GM12874 (cell line): ENCODE measurements around the gene SNAI3.

Source experiments
- CTCF ChIP-seq: IDR thresholded peaks from 2 replicates; pipeline ENCODE4 v1.5.1; 2011; ENCODE audit warnings: low read depth, mild to moderate bottlenecking, control low read depth, low read length, moderate library complexity; ENCODE audit not compliant: insufficient read depth

Gene SNAI3

GRCh38 chr16:88685156-88686061, 898 bp downstream of the SNAI3 start:
- peak; percentile 82 for TF ChIP-seq CTCF

- no peak for TF ChIP-seq CTCF
Measured at GRCh38 chr16:88684569-88685155, 1.6 kb downstream of the SNAI3 start.

- no peak for TF ChIP-seq CTCF
Measured at GRCh38 chr16:88681709-88682451, 4.4 kb downstream of the SNAI3 start.

- TF ChIP-seq CTCF: peak; percentile 78
Measured at GRCh38 chr16:88681084-88681680, 5.1 kb downstream of the SNAI3 start.

GRCh38 chr16:88680554-88681083, 5.7 kb downstream of the SNAI3 start:
- no peak for TF ChIP-seq CTCF

GRCh38 chr16:88678224-88678979, 7.9 kb downstream of the SNAI3 start:
- no peak for TF ChIP-seq CTCF
